GM13976 (cell line): ENCODE measurements around the gene SLC22A16.

Source experiments
- DNase-seq: peaks from one replicate; pipeline ENCODE4 v3.0.0; 2012; ENCODE audit warnings: low spot score
- in situ Hi-C: fragments of 300-500 bp; cut with MboI; formaldehyde crosslinking; loops from one replicate; pipeline ENCODE4 v1.12.0; 2022; ENCODE audit warnings: low sequenced_read_pairs, mixed read lengths, inconsistent platforms; ENCODE audit not compliant: unreplicated experiment
- TF ChIP-seq, protein P1 (sequence below): IDR thresholded peaks from 2 replicates; pipeline ENCODE4 v1.5.1; 2012; ENCODE audit warnings: borderline replicate concordance, mild to moderate bottlenecking; ENCODE audit not compliant: insufficient read depth; ENCODE audit errors: extremely low read depth, missing control alignments, control extremely low read depth

SLC22A16 gene

GRCh38 chr6:110432285-110432900 is 44.0 kb downstream of the SLC22A16 start:
- TF ChIP-seq, protein P1, sequence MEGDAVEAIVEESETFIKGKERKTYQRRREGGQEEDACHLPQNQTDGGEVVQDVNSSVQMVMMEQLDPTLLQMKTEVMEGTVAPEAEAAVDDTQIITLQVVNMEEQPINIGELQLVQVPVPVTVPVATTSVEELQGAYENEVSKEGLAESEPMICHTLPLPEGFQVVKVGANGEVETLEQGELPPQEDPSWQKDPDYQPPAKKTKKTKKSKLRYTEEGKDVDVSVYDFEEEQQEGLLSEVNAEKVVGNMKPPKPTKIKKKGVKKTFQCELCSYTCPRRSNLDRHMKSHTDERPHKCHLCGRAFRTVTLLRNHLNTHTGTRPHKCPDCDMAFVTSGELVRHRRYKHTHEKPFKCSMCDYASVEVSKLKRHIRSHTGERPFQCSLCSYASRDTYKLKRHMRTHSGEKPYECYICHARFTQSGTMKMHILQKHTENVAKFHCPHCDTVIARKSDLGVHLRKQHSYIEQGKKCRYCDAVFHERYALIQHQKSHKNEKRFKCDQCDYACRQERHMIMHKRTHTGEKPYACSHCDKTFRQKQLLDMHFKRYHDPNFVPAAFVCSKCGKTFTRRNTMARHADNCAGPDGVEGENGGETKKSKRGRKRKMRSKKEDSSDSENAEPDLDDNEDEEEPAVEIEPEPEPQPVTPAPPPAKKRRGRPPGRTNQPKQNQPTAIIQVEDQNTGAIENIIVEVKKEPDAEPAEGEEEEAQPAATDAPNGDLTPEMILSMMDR = no peak
- in situ Hi-C loops = no loop called here
- no peak for DNase-seq

DNA sequence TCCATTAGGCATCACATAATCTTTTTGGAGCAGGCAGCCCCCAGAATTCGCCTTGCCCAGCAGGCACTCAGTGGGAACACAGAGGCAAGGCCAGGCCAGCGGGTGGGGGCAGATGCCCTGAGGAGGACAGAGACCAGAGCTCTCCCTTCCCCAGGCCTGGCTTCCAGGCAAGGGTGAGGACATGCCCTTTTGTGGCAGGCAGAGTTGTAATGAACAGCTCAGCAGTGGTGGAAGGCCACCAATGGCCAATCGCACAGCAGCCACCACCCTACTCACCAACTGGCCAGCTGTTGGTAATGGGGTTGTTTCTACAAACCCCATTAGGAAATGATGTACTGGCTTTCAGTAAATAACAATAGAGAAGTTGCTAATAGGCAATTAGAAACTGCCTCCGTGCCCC is 45.7 kb downstream of the SLC22A16 start:
- in situ Hi-C loops = no loop called here
- TF ChIP-seq, protein P1 = no peak
- DNase-seq = no peak

- TF ChIP-seq, protein P1 = no peak
- in situ Hi-C loops = no loop called here
- no peak for DNase-seq
Observed at GRCh38 chr6:110430236-110430635, 46.2 kb downstream of the SLC22A16 start.

- TF ChIP-seq, protein P1 = no peak
- in situ Hi-C loops = no loop called here
- DNase-seq = no peak
Observed at GRCh38 chr6:110428153-110428552, 48.3 kb downstream of the SLC22A16 start.

- TF ChIP-seq, protein P1 = no peak
- DNase-seq = no peak
- in situ Hi-C loops = no loop called here
Observed at GRCh38 chr6:110425816-110426215, 50.6 kb downstream of the SLC22A16 start.

DNA sequence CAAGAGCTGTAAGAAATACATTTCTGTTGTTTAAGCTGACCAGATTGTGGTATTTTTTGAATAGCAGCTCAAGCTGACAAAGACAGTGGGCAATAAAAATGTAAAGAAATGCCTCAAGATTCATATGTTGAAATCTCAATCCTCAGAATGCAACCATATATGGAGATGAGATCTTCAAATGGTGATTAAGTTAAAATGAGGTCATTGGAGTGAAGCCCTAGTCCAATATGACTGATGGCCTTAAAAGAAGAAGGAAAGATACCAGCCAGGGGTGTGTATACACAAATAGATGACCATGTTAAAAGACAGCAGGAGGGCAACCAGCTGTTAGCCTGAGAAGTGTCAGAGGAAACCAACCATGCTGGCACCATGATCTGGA is 54.0 kb downstream of the SLC22A16 start:
- in situ Hi-C loops = no loop called here
- TF ChIP-seq, protein P1 = no peak
- no peak for DNase-seq

DNA sequence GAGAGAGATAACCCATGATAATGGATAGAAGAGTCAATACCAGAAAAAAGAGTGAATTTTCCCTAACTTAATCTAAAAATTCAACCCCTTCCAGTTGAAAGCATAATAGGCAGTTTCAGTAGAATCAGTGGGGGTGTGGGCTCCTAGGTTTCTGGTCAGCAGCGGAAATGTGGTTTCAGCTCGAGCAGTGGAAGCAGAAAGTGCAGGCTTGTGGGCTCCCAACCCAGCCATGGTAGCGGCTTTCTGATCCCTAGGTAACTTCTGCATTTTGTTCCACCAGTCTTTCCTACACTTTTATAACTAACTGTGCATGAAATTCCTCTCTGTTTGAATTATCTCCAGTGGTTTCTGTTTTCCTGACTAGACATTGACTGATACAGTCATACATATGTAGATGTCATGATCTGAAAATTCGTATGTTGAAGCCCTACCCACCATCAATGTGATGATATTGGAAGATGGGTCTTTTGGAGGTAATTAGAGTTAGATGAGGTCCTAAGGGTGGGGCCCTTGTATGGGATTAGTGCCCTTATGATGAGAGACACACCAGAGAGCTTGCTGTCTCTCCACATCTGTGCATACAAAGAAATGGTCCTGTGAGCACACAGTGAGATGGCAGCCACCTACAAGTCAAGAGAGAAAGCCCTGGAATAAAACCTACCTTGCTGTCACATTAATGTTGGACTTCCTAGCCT is 54.5 kb downstream of the SLC22A16 start:
- in situ Hi-C loops = no loop called here
- TF ChIP-seq, protein P1 = no peak
- no peak for DNase-seq
